NCI-H2171 treated with DMSO at 0.1 percent for 48 hours (cell line): ENCODE data around the gene LEO1.
"Not testable (repeated sequence)": the region's sequence is repeated elsewhere in the genome, so short reads cannot be mapped to it uniquely, and the experiment has no call there.

Source experiments
- DNase-seq: peaks from one replicate; lab custom pipeline; 2025; lab: John Stamatoyannopoulos, UW

The LEO1 gene

GRCh38 chr15:52003710-52004109 is 32.1 kb upstream of the LEO1 start:
- no peak for DNase-seq

- DNase-seq = not testable (repeated sequence)
Observed at GRCh38 chr15:52003089-52003488, 31.5 kb upstream of the LEO1 start.

GRCh38 chr15:52002351-52002750 is 30.8 kb upstream of the LEO1 start:
- DNase-seq = no peak

GRCh38 chr15:51992953-51993352 is 21.4 kb upstream of the LEO1 start:
- DNase-seq = no peak

- no peak for DNase-seq
Observed at GRCh38 chr15:51991141-51991540, 19.6 kb upstream of the LEO1 start.

GRCh38 chr15:51982770-51983103 is 11.2 kb upstream of the LEO1 start:
- DNase-seq = no peak

GRCh38 chr15:51982013-51982769 is 10.6 kb upstream of the LEO1 start:
- DNase-seq = peak; percentile 69

- DNase-seq = no peak
Observed at GRCh38 chr15:51973775-51974174, 2.2 kb upstream of the LEO1 start.

- DNase-seq = no peak
Observed at GRCh38 chr15:51973220-51973619, 1.6 kb upstream of the LEO1 start.

GRCh38 chr15:51971032-51971374 is 575 bp downstream of the LEO1 start:
- no peak for DNase-seq

GRCh38 chr15:51970132-51970817 is 1.3 kb downstream of the LEO1 start:
- DNase-seq = peak; percentile 9

- peak; percentile 58 for DNase-seq
Observed at GRCh38 chr15:51969728-51970127, 1.9 kb downstream of the LEO1 start.

- no peak for DNase-seq
Observed at GRCh38 chr15:51967583-51967982, 4.0 kb downstream of the LEO1 start.

GRCh38 chr15:51966192-51966591 is 5.4 kb downstream of the LEO1 start:
- no peak for DNase-seq

- DNase-seq = no peak
Observed at GRCh38 chr15:51965691-51966090, 5.9 kb downstream of the LEO1 start.

GRCh38 chr15:51955504-51955903 is 16.1 kb downstream of the LEO1 start:
- no peak for DNase-seq

GRCh38 chr15:51952805-51953204 is 18.8 kb downstream of the LEO1 start:
- DNase-seq = no peak

- DNase-seq = no peak
Observed at GRCh38 chr15:51947124-51947523, 24.5 kb downstream of the LEO1 start.

- DNase-seq = no peak
Observed at GRCh38 chr15:51939216-51939615, 32.4 kb downstream of the LEO1 start.

- no peak for DNase-seq
Observed at GRCh38 chr15:51938286-51938685, 33.3 kb downstream of the LEO1 start.

- DNase-seq = no peak
Observed at GRCh38 chr15:51936105-51936478, 35.5 kb downstream of the LEO1 start.

- no peak for DNase-seq
Observed at GRCh38 chr15:51935466-51936104, 36.0 kb downstream of the LEO1 start.

- DNase-seq = peak; percentile 18
Observed at GRCh38 chr15:51932161-51932560, 39.4 kb downstream of the LEO1 start.
